ENCODE data around the gene C6orf89.

Gene C6orf89

GRCh38 chr6:36904851-36905393 is 19.2 kb downstream of the C6orf89 start:
- no peak for DNase-seq
- Histone ChIP-seq H2AFZ (ENCODE audit: low read length) (no peak overlapping the region), H3F3A (ENCODE audit: insufficient read depth, low read length) (no peaks in the 10 kb centered on the region), H3K4me2 (ENCODE audit: low read depth, low read length) (no peak overlapping the region), H3K79me2 (ENCODE audit: low read length) (no peaks in the 10 kb centered on the region), H3K9ac (ENCODE audit: low read length) (no peak overlapping the region), H3K9me3 (replicated peaks; ENCODE audit: insufficient read depth, low read length) (no peaks in the 10 kb centered on the region), H3K27ac (ENCODE audit: low read length) (no peak overlapping the region), H3K9me2 (replicated peaks; ENCODE audit: insufficient read depth, low read length) (no peaks in the 10 kb centered on the region), H4K20me1 (ENCODE audit: insufficient read depth, low read length) (no peaks in the 10 kb centered on the region), H3K4me3 (ENCODE audit: low read length) (no peak overlapping the region), H3K27me3 (replicated peaks; ENCODE audit: insufficient read depth, low read length) (no peaks in the 10 kb centered on the region), H3K36me3 (replicated peaks; ENCODE audit: insufficient read depth, low read length) (no peaks in the 10 kb centered on the region; the same call in 1 of the 2 replicates), H3K4me1 (ENCODE audit: low read length) (no peaks in the 10 kb centered on the region)
- no peak for TF ChIP-seq EZH2phosphoT487 (IDR thresholded peaks at IDR 0.05; ENCODE audit: low read length)
- no peak for TF ChIP-seq EZH2 (optimal IDR thresholded peaks at IDR 0.05; ENCODE audit: low read depth, low read length)
- TF ChIP-seq CTCF (IDR thresholded peaks at IDR 0.05; ENCODE audit: low read length), result no peak

- Histone ChIP-seq H3K9me2 (replicated peaks; ENCODE audit: insufficient read depth, low read length) (no peaks in the 10 kb centered on the region), H3K4me2 (ENCODE audit: low read depth, low read length) (no peak overlapping the region), H3K4me3 (ENCODE audit: low read length) (no peak overlapping the region), H3K9ac (ENCODE audit: low read length) (no peak overlapping the region), H2AFZ (ENCODE audit: low read length) (no peak overlapping the region), H3K36me3 (replicated peaks; ENCODE audit: insufficient read depth, low read length) (no peaks in the 10 kb centered on the region; the same call in 1 of the 2 replicates), H4K20me1 (ENCODE audit: insufficient read depth, low read length) (no peaks in the 10 kb centered on the region), H3K4me1 (ENCODE audit: low read length) (peaks cover 4% of the 10 kb centered on the region), H3K27me3 (replicated peaks; ENCODE audit: insufficient read depth, low read length) (no peaks in the 10 kb centered on the region), H3K27ac (ENCODE audit: low read length) (no peak overlapping the region), H3K9me3 (replicated peaks; ENCODE audit: insufficient read depth, low read length) (no peaks in the 10 kb centered on the region), H3F3A (ENCODE audit: insufficient read depth, low read length) (peaks cover 2% of the 10 kb centered on the region), H3K79me2 (ENCODE audit: low read length) (no peaks in the 10 kb centered on the region)
- TF ChIP-seq EZH2 (optimal IDR thresholded peaks at IDR 0.05; ENCODE audit: low read depth, low read length) (no peak), EZH2phosphoT487 (IDR thresholded peaks at IDR 0.05; ENCODE audit: low read length) (no peak), CTCF (IDR thresholded peaks at IDR 0.05; ENCODE audit: low read length) (no peak)
- DNase-seq, result no peak
Measured at GRCh38 chr6:36906539-36907325, 21.0 kb downstream of the C6orf89 start.

GRCh38 chr6:36907781-36908180 is 22.0 kb downstream of the C6orf89 start:
- Histone ChIP-seq H3K9me2 (replicated peaks; ENCODE audit: insufficient read depth, low read length) (no peaks in the 10 kb centered on the region), H3K4me2 (ENCODE audit: low read depth, low read length) (no peak overlapping the region), H3K36me3 (replicated peaks; ENCODE audit: insufficient read depth, low read length) (no peaks in the 10 kb centered on the region; the same call in 1 of the 2 replicates), H3K27ac (ENCODE audit: low read length) (no peak overlapping the region), H3F3A (ENCODE audit: insufficient read depth, low read length) (peaks cover 13% of the 10 kb centered on the region), H3K9ac (ENCODE audit: low read length) (no peak overlapping the region), H3K4me3 (ENCODE audit: low read length) (no peak overlapping the region), H3K27me3 (replicated peaks; ENCODE audit: insufficient read depth, low read length) (no peaks in the 10 kb centered on the region), H2AFZ (ENCODE audit: low read length) (no peak overlapping the region), H4K20me1 (ENCODE audit: insufficient read depth, low read length) (no peaks in the 10 kb centered on the region), H3K9me3 (replicated peaks; ENCODE audit: insufficient read depth, low read length) (no peaks in the 10 kb centered on the region), H3K79me2 (ENCODE audit: low read length) (no peaks in the 10 kb centered on the region), H3K4me1 (ENCODE audit: low read length) (peaks cover 14% of the 10 kb centered on the region)
- TF ChIP-seq CTCF (IDR thresholded peaks at IDR 0.05; ENCODE audit: low read length) (no peak), EZH2phosphoT487 (IDR thresholded peaks at IDR 0.05; ENCODE audit: low read length) (no peak), EZH2 (optimal IDR thresholded peaks at IDR 0.05; ENCODE audit: low read depth, low read length) (no peak)
- DNase-seq, result no peak
